PFSK-1 (cell line): ENCODE measurements around the gene STK32B.

Experiments used
- POLR2AphosphoS5 ChIP-seq: IDR thresholded peaks from 2 replicates; pipeline ENCODE4 v1.6.1; 2012; ENCODE audit warnings: low read depth, mild to moderate bottlenecking, control low read depth, low read length, moderate library complexity
- REST ChIP-seq, 2 experiments: IDR thresholded peaks; 2 replicates each; pipeline versions ENCODE4 v1.6.1 to v1.8.0; 2011 to 2012; ENCODE audit warnings: low read depth in 2 of 2, low read length in 2 of 2, control low read depth in 1 of 2, inconsistent platforms in 1 of 2, mild to moderate bottlenecking in 1 of 2, moderate library complexity in 1 of 2; ENCODE audit not compliant: insufficient read depth in 1 of 2
- SIN3A ChIP-seq: IDR thresholded peaks from 2 replicates; pipeline ENCODE4 v1.6.1; 2012; ENCODE audit warnings: mild to moderate bottlenecking, low read length, moderate library complexity, borderline replicate concordance; ENCODE audit not compliant: insufficient read depth
- TAF1 ChIP-seq: IDR thresholded peaks from 2 replicates; pipeline ENCODE4 v1.6.1; 2012; ENCODE audit warnings: low read length, control low read depth, borderline replicate concordance; ENCODE audit not compliant: insufficient read depth

- no peak for TF ChIP-seq SIN3A
- TF ChIP-seq POLR2AphosphoS5: no peak
- TF ChIP-seq TAF1: no peak
- no peak for TF ChIP-seq REST (IDR thresholded peaks at IDR 0.05; ENCODE audit: insufficient read depth in 1 of 2, low read depth in 2 of 2, low read length in 2 of 2)
Observed at GRCh38 chr4:5409237-5409636, 358.0 kb downstream of the STK32B start.
